ENCODE measurements around the gene OR2H1. TPM values are rescaled to one million over a fixed set of nuclear protein-coding genes. Genes with fewer than 3 reads are reported as not detected.

Gene OR2H1
- total and polyA plus RNA-seq, 4 donors, result not detected

GRCh38 chr6:29506446-29507067 is 49.6 kb downstream of the OR2H1 start:
- Histone ChIP-seq H3K4me1 (ENCODE audit: control insufficient read depth in 5 of 5, insufficient read depth in 5 of 5, low read length in 5 of 5) (no peaks in the 10 kb centered on the region), H3K27me3 (ENCODE audit: control insufficient read depth in 3 of 3, insufficient read depth in 3 of 3, low read length in 2 of 3) (no peaks in the 10 kb centered on the region), H3K9me3 (ENCODE audit: control insufficient read depth in 4 of 4, insufficient read depth in 3 of 4, low read length in 3 of 4) (peaks cover 0 to 2% (median 0%) of the 10 kb centered on the region in 4 donors), H3K36me3 (ENCODE audit: control insufficient read depth in 4 of 4, insufficient read depth in 4 of 4, low read length in 4 of 4) (no peaks in the 10 kb centered on the region), H3K4me3 (no peak overlapping the region), H3K9ac (ENCODE audit: insufficient read depth in 1 of 2, low read length in 2 of 2) (no peak overlapping the region), H3K27ac (ENCODE audit: low read depth in 1 of 2, low read length in 1 of 2) (no peak overlapping the region)
- DNase-seq (no peak), ATAC-seq (ENCODE audit: insufficient read depth, low FRiP score) (no peak)
- 80 to 85% methylated on average over 11 of the region's 11 CpGs for WGBS, 2 donors
- no peak for TF ChIP-seq CTCF (IDR thresholded peaks at IDR 0.05; ENCODE audit: control extremely low read depth, extremely low read depth)

DNA sequence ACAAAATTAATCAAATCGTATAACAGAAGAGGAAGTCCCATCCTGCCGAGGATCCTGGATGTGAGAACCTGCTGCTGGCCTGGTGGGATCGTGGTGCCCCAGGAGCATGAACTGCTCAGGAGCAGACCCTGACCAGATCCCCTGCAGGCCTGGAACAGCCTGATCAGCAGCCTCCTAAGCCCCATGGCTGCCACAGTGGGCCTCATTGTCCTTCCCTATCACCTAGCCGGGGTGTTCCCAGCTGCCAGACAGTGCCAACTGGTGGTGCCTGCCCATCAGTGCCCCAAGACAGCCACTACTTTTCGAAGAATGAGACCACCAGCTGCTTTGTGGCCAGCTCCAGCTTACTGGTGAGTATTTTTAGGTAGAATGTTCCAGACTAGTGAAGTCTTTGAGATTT is 50.4 kb downstream of the OR2H1 start:
- ATAC-seq (ENCODE audit: insufficient read depth, low FRiP score) (no peak), DNase-seq (no peak)
- Histone ChIP-seq H3K4me3 (no peak overlapping the region), H3K36me3 (ENCODE audit: control insufficient read depth in 4 of 4, insufficient read depth in 4 of 4, low read length in 4 of 4) (no peaks in the 10 kb centered on the region), H3K27ac (ENCODE audit: low read depth in 1 of 2, low read length in 1 of 2) (no peak overlapping the region), H3K4me1 (ENCODE audit: control insufficient read depth in 5 of 5, insufficient read depth in 5 of 5, low read length in 5 of 5) (no peaks in the 10 kb centered on the region), H3K9me3 (ENCODE audit: control insufficient read depth in 4 of 4, insufficient read depth in 3 of 4, low read length in 3 of 4) (peaks cover 0 to 2% (median 0%) of the 10 kb centered on the region in 4 donors), H3K27me3 (ENCODE audit: control insufficient read depth in 3 of 3, insufficient read depth in 3 of 3, low read length in 2 of 3) (no peaks in the 10 kb centered on the region), H3K9ac (ENCODE audit: insufficient read depth in 1 of 2, low read length in 2 of 2) (no peak overlapping the region)
- WGBS, 2 donors, result 74 to 79% methylated on average over 5 of the region's 5 CpGs
- TF ChIP-seq CTCF (IDR thresholded peaks at IDR 0.05; ENCODE audit: control extremely low read depth, extremely low read depth), result no peak

DNA sequence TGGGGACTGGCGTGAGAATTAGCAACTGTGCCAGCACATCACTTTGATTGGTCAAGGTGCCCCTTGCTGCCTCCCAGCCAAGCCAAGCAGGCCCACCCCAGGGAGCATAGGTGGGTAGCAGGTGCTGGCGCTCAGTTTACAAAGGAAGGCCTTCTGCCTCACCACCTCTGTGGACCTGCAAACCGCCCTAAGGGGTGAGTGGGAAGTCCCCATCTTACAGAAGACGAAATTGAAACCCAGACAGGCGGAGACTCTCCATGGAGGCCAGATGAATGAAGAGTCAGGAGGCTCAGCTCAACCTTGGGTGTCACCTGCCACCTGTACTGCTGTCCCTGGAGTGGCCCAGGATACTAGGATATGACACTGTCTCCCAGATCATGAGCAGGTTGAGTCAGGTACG is 52.3 kb downstream of the OR2H1 start:
- no peak for DNase-seq
- WGBS, 2 donors, result 77 to 82% methylated on average over 6 of the region's 6 CpGs

More for the DNA sequence above, 52.3 kb downstream of the OR2H1 start:
- no peak overlapping the region for H3K4me3 ChIP-seq
- TF ChIP-seq CTCF (IDR thresholded peaks at IDR 0.05; ENCODE audit: control extremely low read depth, extremely low read depth), result no peak
- peaks cover 0 to 2% (median 0%) of the 10 kb centered on the region in 4 donors for H3K9me3 ChIP-seq (ENCODE audit: control insufficient read depth in 4 of 4, insufficient read depth in 3 of 4, low read length in 3 of 4)
- H3K9ac ChIP-seq (ENCODE audit: insufficient read depth in 1 of 2, low read length in 2 of 2), result no peak overlapping the region
- no peak overlapping the region for H3K27ac ChIP-seq (ENCODE audit: low read depth in 1 of 2, low read length in 1 of 2)
- H3K4me1 ChIP-seq (ENCODE audit: control insufficient read depth in 5 of 5, insufficient read depth in 5 of 5, low read length in 5 of 5), result no peaks in the 10 kb centered on the region
- no peak for ATAC-seq (ENCODE audit: insufficient read depth, low FRiP score)
- H3K36me3 ChIP-seq (ENCODE audit: control insufficient read depth in 4 of 4, insufficient read depth in 4 of 4, low read length in 4 of 4), result no peaks in the 10 kb centered on the region
- no peaks in the 10 kb centered on the region for H3K27me3 ChIP-seq (ENCODE audit: control insufficient read depth in 3 of 3, insufficient read depth in 3 of 3, low read length in 2 of 3)
